RWPE2 (cell line): ENCODE data around the gene B3GNT8.
"Not testable (repeated sequence)": the region's sequence is repeated elsewhere in the genome, so short reads cannot be mapped to it uniquely, and the experiment has no call there.

Source experiments
- ATAC-seq: fragments of 200-7000 bp; cut with Tn5 transposase; 3 replicates; pipeline ENCODE4 v1.9.1; 2021; ENCODE audit warnings: low read depth
- DNase-seq: peaks from one replicate; pipeline ENCODE4 v3.0.0-alpha.2; 2020; ENCODE audit warnings: low spot score
- H3K27ac ChIP-seq: fragments of 450-650 bp; 2 replicates; pipeline ENCODE4 v1.5.1; 2017; ENCODE audit warnings: mild to moderate bottlenecking; ENCODE audit not compliant: poor library complexity, severe bottlenecking
- H3K27me3 ChIP-seq: fragments of 250-450 bp; sonication (Bioruptor Pico); 2 replicates; pipeline ENCODE4 v1.5.1; 2021; ENCODE audit warnings: mild to moderate bottlenecking, moderate library complexity; ENCODE audit not compliant: insufficient read depth, poor library complexity, severe bottlenecking
- H3K36me3 ChIP-seq: fragments of 250-450 bp; sonication (Bioruptor Pico); 2 replicates; pipeline ENCODE4 v1.5.1; 2020; ENCODE audit warnings: low read depth, mild to moderate bottlenecking, moderate library complexity
- H3K4me1 ChIP-seq: fragments of 250-450 bp; sonication (Bioruptor Pico); 2 replicates; pipeline ENCODE4 v1.5.1; 2021; ENCODE audit warnings: mild to moderate bottlenecking, moderate library complexity; ENCODE audit not compliant: insufficient read depth, poor library complexity, severe bottlenecking
- H3K4me3 ChIP-seq: fragments of 250-450 bp; sonication (Bioruptor Pico); 2 replicates; pipeline ENCODE4 v1.5.1; 2021; ENCODE audit warnings: mild to moderate bottlenecking, moderate library complexity; ENCODE audit not compliant: severe bottlenecking
- H3K9me3 ChIP-seq: fragments of 250-450 bp; sonication (Bioruptor Pico); 2 replicates; pipeline ENCODE4 v1.5.1; 2021; ENCODE audit warnings: mild to moderate bottlenecking, moderate library complexity; ENCODE audit not compliant: severe bottlenecking
- TF ChIP-seq, protein P1 (sequence below): fragments of 450-650 bp; IDR thresholded peaks from one replicate; pipeline ENCODE4 v1.5.1; 2017; ENCODE audit warnings: mild to moderate bottlenecking, moderate library complexity; ENCODE audit not compliant: poor library complexity, severe bottlenecking

The B3GNT8 gene

DNA sequence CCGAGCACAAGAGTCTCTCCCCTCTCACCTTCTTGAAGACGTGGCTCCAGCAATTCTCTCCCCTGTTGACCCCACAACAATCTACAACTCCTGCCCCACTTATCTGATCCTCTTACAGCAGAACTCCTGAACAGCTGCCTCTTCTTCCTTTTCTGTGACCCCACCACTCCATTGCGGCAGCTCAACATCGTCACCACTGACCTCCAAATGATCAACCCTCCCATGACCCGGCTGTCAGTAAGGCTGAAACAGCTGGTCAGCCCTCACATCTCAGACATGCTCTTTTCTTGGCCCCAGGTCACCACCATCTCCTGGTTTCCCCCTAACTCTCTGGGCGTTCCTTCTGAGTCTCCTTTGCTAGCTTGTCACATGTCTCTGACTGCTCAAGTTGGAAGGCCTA lies 31.8 kb downstream of the B3GNT8 start:
- H3K27ac ChIP-seq: no peak overlapping the region
- TF ChIP-seq, protein P1, sequence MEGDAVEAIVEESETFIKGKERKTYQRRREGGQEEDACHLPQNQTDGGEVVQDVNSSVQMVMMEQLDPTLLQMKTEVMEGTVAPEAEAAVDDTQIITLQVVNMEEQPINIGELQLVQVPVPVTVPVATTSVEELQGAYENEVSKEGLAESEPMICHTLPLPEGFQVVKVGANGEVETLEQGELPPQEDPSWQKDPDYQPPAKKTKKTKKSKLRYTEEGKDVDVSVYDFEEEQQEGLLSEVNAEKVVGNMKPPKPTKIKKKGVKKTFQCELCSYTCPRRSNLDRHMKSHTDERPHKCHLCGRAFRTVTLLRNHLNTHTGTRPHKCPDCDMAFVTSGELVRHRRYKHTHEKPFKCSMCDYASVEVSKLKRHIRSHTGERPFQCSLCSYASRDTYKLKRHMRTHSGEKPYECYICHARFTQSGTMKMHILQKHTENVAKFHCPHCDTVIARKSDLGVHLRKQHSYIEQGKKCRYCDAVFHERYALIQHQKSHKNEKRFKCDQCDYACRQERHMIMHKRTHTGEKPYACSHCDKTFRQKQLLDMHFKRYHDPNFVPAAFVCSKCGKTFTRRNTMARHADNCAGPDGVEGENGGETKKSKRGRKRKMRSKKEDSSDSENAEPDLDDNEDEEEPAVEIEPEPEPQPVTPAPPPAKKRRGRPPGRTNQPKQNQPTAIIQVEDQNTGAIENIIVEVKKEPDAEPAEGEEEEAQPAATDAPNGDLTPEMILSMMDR: no peak

DNA sequence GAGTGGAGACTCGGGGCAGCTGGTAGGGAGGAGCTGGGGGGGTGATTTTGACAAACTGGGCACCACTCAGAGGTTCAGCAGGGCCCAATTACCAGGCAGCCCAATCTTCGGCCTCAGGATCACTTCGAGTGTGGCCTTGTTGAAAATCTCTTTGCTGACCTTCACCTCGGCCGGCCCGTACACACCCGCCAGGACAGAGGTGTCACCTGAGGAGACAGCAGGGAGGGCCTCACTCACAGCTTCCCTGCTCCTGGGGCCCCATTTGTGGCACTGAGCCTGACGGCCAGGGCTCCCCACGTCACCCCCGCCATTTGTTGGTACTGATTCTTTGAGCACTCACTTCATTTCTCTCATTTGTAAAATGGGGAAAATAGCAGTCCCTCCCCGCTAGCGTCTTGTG lies 34.4 kb downstream of the B3GNT8 start:
- DNase-seq: no peak
- no peaks in the 10 kb centered on the region for H3K4me1 ChIP-seq
- ATAC-seq: no peak
- H3K9me3 ChIP-seq: no peaks in the 10 kb centered on the region
- H3K4me3 ChIP-seq: no peak overlapping the region
- H3K27ac ChIP-seq: no peak overlapping the region
- peaks cover 22% of the 10 kb centered on the region for H3K36me3 ChIP-seq
- TF ChIP-seq, protein P1: no peak
- no peaks in the 10 kb centered on the region for H3K27me3 ChIP-seq

More for the DNA sequence above, 31.8 kb downstream of the B3GNT8 start:
- no peak for DNase-seq
- Histone ChIP-seq H3K36me3 (peaks cover 14% of the 10 kb centered on the region), H3K4me3 (no peak overlapping the region), H3K27me3 (no peaks in the 10 kb centered on the region), H3K4me1 (peaks cover 3% of the 10 kb centered on the region), H3K9me3 (no peaks in the 10 kb centered on the region)
- no peak for ATAC-seq

DNA sequence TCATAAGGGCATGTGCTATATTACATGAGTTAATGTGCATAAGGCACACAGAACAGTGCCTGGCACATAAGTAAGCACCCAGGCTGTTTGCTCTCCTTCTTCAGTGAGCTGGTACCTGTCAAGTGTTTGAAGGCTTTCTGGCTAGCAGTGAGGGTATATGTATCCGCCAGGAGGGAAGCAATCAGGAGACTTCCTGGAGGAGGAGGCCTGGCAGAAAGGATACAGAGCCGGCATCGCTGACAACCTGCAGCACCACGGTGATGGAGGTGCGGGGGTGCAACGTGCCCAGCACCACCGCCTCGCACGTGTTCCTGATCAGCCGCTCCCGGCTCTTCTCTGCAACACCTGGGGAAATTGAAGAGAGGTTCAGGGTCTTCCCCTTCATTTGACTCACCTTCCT lies 35.6 kb downstream of the B3GNT8 start:
- Histone ChIP-seq H3K9me3 (no peaks in the 10 kb centered on the region), H3K36me3 (peaks cover 22% of the 10 kb centered on the region), H3K27me3 (no peaks in the 10 kb centered on the region), H3K27ac (no peak overlapping the region), H3K4me3 (no peak overlapping the region), H3K4me1 (peaks cover under 1% of the 10 kb centered on the region)
- TF ChIP-seq, protein P1: no peak
- ATAC-seq (no peak), DNase-seq (no peak)

DNA sequence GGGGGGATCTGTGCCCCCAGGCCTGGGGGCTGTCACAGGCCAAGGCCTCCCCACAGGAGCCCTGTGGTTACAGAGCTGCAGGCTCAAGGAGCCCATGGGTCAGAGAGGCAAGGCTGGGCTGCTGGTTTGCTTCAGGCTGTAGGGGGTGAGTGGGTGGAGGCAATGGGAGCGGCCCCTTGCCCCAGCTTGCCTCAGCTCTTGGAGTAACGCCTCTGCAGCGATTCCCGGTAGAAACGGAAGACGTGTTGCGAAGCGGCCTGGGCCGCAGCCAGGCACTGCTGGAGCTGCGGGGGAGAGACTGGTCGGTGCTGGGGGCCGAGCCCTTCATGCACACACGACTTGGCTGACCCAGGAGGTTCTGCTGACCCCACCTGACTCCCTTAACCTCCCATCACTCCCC lies 40.7 kb downstream of the B3GNT8 start:
- DNase-seq (no peak), ATAC-seq (peak; percentile 60)
- Histone ChIP-seq H3K36me3 (peaks cover 19% of the 10 kb centered on the region), H3K27me3 (no peaks in the 10 kb centered on the region), H3K4me3 (no peak overlapping the region), H3K9me3 (no peaks in the 10 kb centered on the region), H3K4me1 (peaks cover 8% of the 10 kb centered on the region), H3K27ac (peak overlapping the region; percentile 21)
- TF ChIP-seq, protein P1: no peak

DNA sequence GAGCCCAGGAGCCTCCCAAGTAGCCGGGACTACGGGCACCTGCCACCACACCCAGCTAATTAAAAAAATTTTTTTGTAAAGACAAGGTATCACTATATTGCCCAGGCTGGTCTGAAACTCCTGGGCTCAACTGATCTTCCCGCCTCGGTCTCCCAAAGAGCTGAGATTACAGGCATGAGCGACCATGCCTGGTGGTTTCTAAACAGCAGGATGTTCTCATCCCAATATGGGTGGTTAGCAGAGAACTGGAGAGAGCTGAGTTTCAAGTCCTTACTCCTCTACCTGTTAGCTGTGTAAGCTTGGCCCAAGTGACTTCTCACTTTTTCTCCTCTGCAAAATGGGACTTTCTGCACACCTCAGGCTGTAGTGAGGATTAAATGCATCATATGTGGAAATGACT lies 42.8 kb downstream of the B3GNT8 start:
- no peak overlapping the region for H3K27ac ChIP-seq
- H3K4me1 ChIP-seq: peaks cover 12% of the 10 kb centered on the region
- H3K4me3 ChIP-seq: no peak overlapping the region
- TF ChIP-seq, protein P1: no peak
- no peaks in the 10 kb centered on the region for H3K9me3 ChIP-seq
- ATAC-seq (no peak), DNase-seq (no peak)
- H3K36me3 ChIP-seq: peaks cover 5% of the 10 kb centered on the region; the same call in 1 of the 2 replicates
- H3K27me3 ChIP-seq: no peaks in the 10 kb centered on the region

DNA sequence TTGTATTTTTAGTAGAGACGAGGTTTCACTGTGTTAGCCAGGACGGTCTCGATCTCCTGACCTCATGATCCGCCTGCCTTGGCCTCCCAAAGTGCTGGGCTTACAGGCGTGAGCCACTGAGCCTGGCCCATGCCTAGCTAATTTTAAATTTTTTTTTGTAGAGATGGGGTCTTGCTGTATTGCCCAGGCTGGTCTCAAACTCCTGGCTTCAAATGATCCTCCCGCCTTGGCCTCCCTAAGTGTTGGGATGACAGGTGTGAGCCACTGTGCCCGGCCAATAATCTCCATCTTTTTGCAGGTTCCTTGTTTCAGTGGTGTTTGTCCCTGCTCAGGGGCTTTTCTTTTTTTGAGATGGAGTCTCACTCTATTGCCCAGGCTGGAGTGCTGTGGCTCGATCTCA lies 45.6 kb downstream of the B3GNT8 start:
- ATAC-seq, H3K4me3 ChIP-seq, H3K27me3 ChIP-seq, DNase-seq, H3K27ac ChIP-seq, H3K9me3 ChIP-seq, H3K36me3 ChIP-seq: not testable (repeated sequence)
- peaks cover 10% of the 10 kb centered on the region for H3K4me1 ChIP-seq
